K562 (cell line): ENCODE data around the gene C6orf163.

Source experiments
- CEBPB ChIP-seq: fragments of 450-650 bp; IDR thresholded peaks from 2 replicates; pipeline ENCODE4 v1.6.1; 2016; ENCODE audit warnings: missing genetic modification characterization, missing compliant biosample characterization
- CTCF ChIP-seq, 3 experiments: IDR thresholded peaks in 2 of 3; conservative IDR thresholded peaks in 1 of 3; 2 replicates each; pipeline ENCODE4 v1.5.1; 2011 to 2012; ENCODE audit warnings: low read length in 3 of 3, mild to moderate bottlenecking in 3 of 3, control low read depth in 2 of 3, improper control_type of control experiment in 1 of 3, inconsistent platforms in 1 of 3, low read depth in 1 of 3, mixed read lengths in 1 of 3, moderate library complexity in 1 of 3; ENCODE audit not compliant: insufficient read depth in 2 of 3
- GATAD2B ChIP-seq: fragments of 450-650 bp; IDR thresholded peaks from 2 replicates; pipeline ENCODE4 v1.6.1; 2017; ENCODE audit warnings: mild to moderate bottlenecking, borderline replicate concordance
- HDAC6 ChIP-seq: IDR thresholded peaks from 2 replicates; pipeline ENCODE4 v1.6.1; 2012; ENCODE audit warnings: low read depth, mild to moderate bottlenecking, control low read depth, inconsistent platforms, low read length, moderate library complexity
- NR2C2 ChIP-seq, 2 experiments: fragments of 200-800 bp in 1 of 2; sonication (Bioruptor generic) in 1 of 2; sonication (generic) in 1 of 2; formaldehyde crosslinking in 1 of 2; IDR thresholded peaks; 2 replicates each; pipeline versions ENCODE4 v1.6.1 to v1.8.0; 2016 to 2022; ENCODE audit warnings: mild to moderate bottlenecking in 1 of 2, missing compliant biosample characterization in 1 of 2, missing genetic modification characterization in 1 of 2, missing genetic modification reagents in 1 of 2
- PTBP1 ChIP-seq: fragments of 200-400 bp; formaldehyde crosslinking; IDR thresholded peaks from 2 replicates; pipeline ENCODE4 v1.6.1; 2017; ENCODE audit warnings: low read depth, low read length
- RAD21 ChIP-seq, 2 experiments: fragments of 250-450 bp in 1 of 2; fragments of 450-650 bp in 1 of 2; sonication (Bioruptor Pico) in 1 of 2; formaldehyde crosslinking in 1 of 2; IDR thresholded peaks in 1 of 2; conservative IDR thresholded peaks in 1 of 2; 2 replicates each; pipeline versions ENCODE4 v1.4.0 to v1.8.0; 2020 to 2022; ENCODE audit warnings: mild to moderate bottlenecking in 2 of 2, moderate library complexity in 1 of 2
- SMC3 ChIP-seq: conservative IDR thresholded peaks from 2 replicates; pipeline ENCODE4 v1.6.1; 2011; ENCODE audit warnings: low read depth, low read length, improper control_type of control experiment; ENCODE audit not compliant: insufficient read depth
- SP2 ChIP-seq: IDR thresholded peaks from 2 replicates; pipeline ENCODE4 v1.6.1; 2011; ENCODE audit warnings: mild to moderate bottlenecking, low read depth, low read length, moderate library complexity; ENCODE audit not compliant: poor library complexity, severe bottlenecking; ENCODE audit errors: extremely low read depth
- ZSCAN29 ChIP-seq: fragments of 450-650 bp; IDR thresholded peaks from 2 replicates; pipeline ENCODE4 v1.6.1; 2017

DNA sequence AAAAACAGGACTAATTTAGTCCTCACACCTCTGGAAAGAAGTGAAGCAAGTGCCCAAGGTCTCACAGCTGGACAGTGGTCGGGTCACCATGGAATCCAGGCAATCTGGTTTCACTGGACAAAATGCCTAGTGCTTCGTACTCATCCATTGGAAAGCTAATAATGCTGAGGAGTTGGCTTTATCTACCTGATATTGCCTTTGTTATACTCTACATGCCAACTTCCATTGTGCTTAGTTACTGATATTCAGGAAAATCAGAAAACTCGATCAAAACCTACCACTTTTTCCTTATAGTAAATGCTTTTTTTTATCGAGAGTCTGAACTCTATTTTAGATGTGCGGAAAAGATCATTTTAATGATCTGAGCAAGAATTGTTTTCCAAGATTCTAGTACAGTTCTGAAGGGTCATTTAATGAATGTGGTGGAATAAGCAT, 64.1 kb downstream of the C6orf163 start:
- TF ChIP-seq CTCF (IDR thresholded peaks at IDR 0.05 in 2 of 3, conservative IDR thresholded peaks at IDR 0.05 in 1 of 3; ENCODE audit: insufficient read depth in 2 of 3, low read depth in 1 of 3, low read length in 3 of 3) (no peak), HDAC6 (no peak), SP2 (no peak), RAD21 (CRISPR knock-in tag; conservative IDR thresholded peaks at IDR 0.05 in 1 of 2, IDR thresholded peaks at IDR 0.05 in 1 of 2) (no peak), NR2C2 (CRISPR knock-in tag; IDR thresholded peaks at IDR 0.05) (no peak), NR2C2 (tag; IDR thresholded peaks at IDR 0.05) (no peak), SMC3 (no peak), CEBPB (tag) (no peak), GATAD2B (no peak), PTBP1 (no peak), ZSCAN29 (no peak)
